Activated T-cell treated with anti-CD3 and anti-CD28 coated beads, Interleukin-2, amount 50 U/mL, for 24 hours (primary cell): ENCODE data around the gene CDK4.
A peak's percentile ranks its signal among the peaks of the same experiment; 100 is the strongest.

ENCODE experiments used
- DNase-seq: peaks from one replicate; pipeline ENCODE4 v3.0.0-alpha.2; 2020
- H3K27ac Mint-ChIP-seq: 2 replicates; pipeline ENCODE4 v1.8.0; 2020; ENCODE audit warnings: mild to moderate bottlenecking, mixed read lengths
- H3K27me3 Mint-ChIP-seq: 2 replicates; pipeline ENCODE4 v1.8.0; 2020; ENCODE audit warnings: mixed read lengths
- H3K36me3 Mint-ChIP-seq: 2 replicates; pipeline ENCODE4 v1.8.0; 2020; ENCODE audit warnings: low read depth, mixed read lengths
- H3K4me1 Mint-ChIP-seq: 2 replicates; pipeline ENCODE4 v1.8.0; 2020; ENCODE audit warnings: low read depth, mixed read lengths
- H3K4me3 Mint-ChIP-seq: 2 replicates; pipeline ENCODE4 v1.8.0; 2020; ENCODE audit warnings: mild to moderate bottlenecking, moderate library complexity, mixed read lengths
- H3K9me3 Mint-ChIP-seq: 2 replicates; pipeline ENCODE4 v1.8.0; 2020; ENCODE audit warnings: mixed read lengths

CDK4 gene

DNA sequence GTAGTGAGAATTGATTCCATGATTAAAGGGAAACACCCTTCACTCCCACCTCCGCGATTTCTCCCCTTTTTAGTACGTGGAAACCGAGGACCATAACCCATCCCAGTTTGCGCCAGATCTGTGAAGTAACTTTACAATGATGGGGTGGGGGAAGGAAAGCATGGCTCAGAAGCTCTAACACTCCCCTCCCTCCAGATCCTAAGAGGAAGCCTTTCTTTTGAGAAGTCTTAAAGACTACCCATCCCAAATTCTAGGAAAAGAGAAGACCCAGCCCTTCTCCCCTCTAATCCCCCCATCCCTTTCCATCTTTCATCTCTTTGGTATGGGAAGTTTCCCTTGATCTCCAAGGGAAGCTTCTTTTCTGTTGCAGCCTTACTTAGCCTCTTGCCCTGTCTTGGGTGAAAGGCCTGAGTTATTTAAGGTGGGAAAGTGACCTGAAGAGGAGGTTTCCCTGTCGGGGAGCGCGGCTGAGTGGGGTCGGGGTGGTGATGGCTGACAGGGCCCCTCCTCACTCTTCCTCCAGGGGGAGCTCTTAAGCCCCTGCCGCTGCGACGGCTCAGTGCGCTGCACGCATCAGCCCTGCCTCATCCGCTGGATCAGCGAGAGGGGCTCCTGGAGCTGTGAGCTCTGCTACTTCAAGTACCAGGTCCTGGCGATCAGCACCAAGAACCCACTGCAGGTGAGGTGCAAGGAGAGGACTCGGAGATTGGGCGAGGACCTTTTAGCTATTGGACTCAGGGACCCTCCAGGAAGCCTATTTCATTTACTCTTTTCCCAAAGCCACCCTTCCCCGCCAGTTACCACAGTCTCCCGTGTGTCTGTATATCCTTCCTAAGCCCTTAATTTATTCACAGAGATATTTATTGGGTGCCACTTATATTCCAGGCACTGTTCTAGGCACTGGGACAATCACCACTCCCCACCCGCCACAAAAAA, 4.6 kb upstream of the CDK4 start:
- H3K4me1 Mint-ChIP-seq = peaks cover 54% of the 10 kb centered on the region
- peak overlapping the region; percentile 86 for H3K27ac Mint-ChIP-seq
- H3K36me3 Mint-ChIP-seq = peaks cover 51% of the 10 kb centered on the region
- H3K4me3 Mint-ChIP-seq = peak overlapping the region; percentile 84
- no peaks in the 10 kb centered on the region for H3K9me3 Mint-ChIP-seq
- peak; percentile 81 for DNase-seq
- no peaks in the 10 kb centered on the region for H3K27me3 Mint-ChIP-seq

DNA sequence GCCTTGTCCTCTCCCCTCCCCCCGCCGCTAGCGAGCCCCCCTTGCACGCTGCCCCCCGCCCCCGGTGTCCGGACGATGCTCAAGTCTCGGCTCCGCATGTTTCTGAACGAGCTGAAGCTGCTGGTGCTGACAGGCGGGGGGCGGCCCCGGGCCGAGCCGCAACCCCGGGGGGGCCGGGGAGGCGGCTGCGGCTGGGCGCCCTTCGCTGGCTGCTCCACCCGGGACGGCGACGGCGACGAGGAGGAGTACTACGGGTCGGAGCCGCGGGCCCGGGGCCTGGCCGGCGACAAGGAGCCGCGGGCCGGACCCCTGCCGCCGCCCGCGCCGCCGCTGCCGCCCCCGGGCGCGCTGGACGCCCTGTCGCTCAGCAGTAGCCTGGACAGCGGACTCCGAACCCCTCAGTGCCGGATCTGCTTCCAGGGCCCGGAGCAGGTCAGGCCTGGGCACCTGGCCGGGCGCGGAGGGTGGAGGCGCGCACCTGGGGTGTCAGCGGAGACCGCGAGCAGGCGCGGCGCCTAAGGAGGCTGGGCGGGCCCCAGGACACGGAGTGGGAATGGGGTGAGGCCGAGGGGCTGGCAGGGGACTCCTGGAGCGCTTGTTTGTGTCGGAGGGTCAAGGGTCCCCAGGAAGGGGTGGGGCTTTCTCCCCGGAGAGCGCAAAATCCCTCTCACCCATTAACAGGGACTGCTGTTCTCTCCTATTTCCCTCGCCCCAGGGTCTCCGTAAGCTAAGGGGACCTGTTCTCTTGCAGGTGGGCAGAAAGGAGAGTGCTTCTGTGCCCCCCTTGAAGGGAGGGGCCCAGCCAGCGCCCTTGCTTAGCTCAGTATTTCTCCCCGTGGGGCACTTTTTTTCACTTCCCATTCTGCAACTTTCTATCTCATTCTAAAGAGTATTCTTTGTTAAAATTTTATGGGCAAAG, 3.6 kb upstream of the CDK4 start:
- Mint-ChIP-seq H3K4me3 (peak overlapping the region; percentile 84), H3K36me3 (peaks cover 51% of the 10 kb centered on the region), H3K9me3 (no peaks in the 10 kb centered on the region), H3K27me3 (no peaks in the 10 kb centered on the region), H3K4me1 (peaks cover 61% of the 10 kb centered on the region), H3K27ac (peak overlapping the region; percentile 19)
- peak; percentile 58 for DNase-seq

DNA sequence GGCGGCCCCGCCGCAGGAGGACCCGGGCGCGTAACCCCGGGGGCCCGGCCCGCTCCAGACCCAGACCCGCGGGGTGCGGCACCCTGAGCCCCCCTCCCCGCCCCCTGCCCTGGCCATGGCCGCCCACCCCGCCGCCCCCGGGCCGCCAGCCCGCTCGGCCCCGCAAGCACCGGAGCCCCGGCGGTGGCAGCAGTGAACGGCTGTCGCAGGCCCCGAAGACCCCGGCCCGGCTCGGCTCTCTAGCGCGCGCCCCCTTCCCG, 3.0 kb upstream of the CDK4 start:
- Mint-ChIP-seq H3K4me3 (peak overlapping the region; percentile 81), H3K36me3 (peaks cover 51% of the 10 kb centered on the region), H3K27ac (no peak overlapping the region), H3K9me3 (no peaks in the 10 kb centered on the region), H3K4me1 (peaks cover 61% of the 10 kb centered on the region), H3K27me3 (no peaks in the 10 kb centered on the region)
- no peak for DNase-seq

DNA sequence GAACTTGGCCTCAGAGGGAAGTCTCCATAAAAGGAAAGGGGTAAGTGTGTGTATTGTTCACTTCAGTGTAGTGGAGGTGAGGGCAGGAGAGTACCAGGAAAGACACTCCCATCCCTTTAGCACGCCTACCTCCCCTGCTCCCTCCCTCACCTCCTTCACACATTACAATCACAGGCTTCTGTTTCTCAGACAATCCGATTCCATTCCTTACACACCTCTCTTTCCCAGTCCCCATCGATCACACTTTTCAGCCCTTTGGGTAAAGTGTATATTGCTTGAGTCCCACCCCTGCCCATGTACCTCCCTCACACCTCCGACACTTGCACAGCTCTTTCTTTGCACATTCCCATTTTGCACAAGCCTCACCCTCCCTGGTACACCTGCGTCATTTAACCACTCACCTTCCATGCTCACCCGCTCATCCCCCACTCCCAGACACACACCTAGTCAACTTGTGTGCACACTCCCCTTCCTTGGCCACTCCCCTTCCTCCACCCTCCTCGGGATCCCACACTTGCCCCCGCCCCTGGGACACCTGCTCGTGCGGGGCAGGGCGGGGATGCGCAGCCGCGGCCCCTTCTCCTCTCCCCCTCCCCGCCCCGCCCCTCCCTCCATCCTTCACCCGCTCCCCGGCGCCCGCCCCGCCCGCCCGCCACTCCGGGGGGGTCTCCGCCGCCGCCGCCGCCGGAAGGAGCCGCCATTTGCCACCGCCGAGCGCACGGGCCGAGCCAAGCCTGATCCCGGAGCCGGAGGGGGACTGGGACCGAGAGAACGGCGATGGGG, 2.5 kb upstream of the CDK4 start, which contains the start of gene MARCHF9:
Gene MARCHF9, plus strand, starts transcription at position 693 of the 783 bp plus-strand sequence. CDS start 426 bp downstream, outside the sequence.
- Mint-ChIP-seq H3K4me3 (peak within 1 kb of the TSS; percentile 84), H3K4me1 (peaks cover 59% of the 10 kb centered on the region), H3K27ac (peak within 1 kb of the TSS; percentile 91), H3K27me3 (no peaks in the 10 kb centered on the region), H3K36me3 (peaks cover 50% of the 10 kb centered on the region), H3K9me3 (no peaks in the 10 kb centered on the region)
- peak; percentile 87 for DNase-seq

DNA sequence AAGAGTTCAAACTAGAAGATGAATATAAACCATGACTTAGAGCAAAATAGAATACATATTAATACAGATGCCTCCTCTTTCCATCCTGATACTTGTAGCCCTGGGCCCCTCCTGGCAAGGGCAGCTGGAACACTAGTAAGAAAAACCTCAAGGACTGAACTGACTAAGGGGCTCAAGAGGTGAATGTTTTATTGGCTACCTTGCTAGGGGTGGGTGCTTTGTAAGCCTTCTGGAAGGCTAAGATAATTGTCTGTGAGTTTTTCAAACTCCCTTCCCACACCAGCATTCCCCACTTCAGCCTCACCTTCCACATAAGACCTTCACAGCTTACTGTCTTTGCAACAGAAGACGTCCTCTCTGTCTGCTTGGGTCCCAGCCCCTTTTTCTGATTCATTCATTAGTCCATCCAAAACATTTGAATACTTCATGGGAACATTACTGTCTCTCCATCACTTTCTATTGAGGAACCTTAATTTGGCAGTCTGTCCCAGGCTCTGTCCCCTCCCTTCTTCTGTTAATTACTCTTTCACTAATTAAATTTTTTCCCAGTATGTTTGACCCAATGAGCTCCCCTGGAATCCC, 1.7 kb upstream of the CDK4 start:
- DNase-seq = no peak
- peak overlapping the region; percentile 81 for H3K4me3 Mint-ChIP-seq
- peak overlapping the region; percentile 91 for H3K27ac Mint-ChIP-seq
- peaks cover 58% of the 10 kb centered on the region for H3K4me1 Mint-ChIP-seq
- no peaks in the 10 kb centered on the region for H3K9me3 Mint-ChIP-seq
- peaks cover 50% of the 10 kb centered on the region for H3K36me3 Mint-ChIP-seq
- no peaks in the 10 kb centered on the region for H3K27me3 Mint-ChIP-seq

DNA sequence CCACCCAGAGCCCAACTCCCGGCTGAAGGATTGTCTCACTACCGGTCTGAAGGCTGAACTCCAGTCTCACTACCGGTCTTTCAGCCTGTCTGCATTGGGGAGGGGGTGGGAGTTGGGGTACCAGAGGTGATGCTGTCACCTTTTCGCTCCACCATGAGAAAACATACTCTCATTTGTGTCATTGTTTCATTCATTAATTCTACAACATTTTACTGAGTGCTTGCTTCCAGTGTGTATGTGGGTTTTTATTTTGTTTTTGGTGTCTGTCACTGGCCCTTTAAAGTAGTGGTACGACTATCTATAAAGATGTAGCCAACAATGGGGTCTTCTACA, 524 bp upstream of the CDK4 start:
- peaks cover 50% of the 10 kb centered on the region for H3K36me3 Mint-ChIP-seq
- H3K4me3 Mint-ChIP-seq = peak overlapping the region; percentile 95
- H3K27ac Mint-ChIP-seq = peak overlapping the region; percentile 97
- peaks cover 59% of the 10 kb centered on the region for H3K4me1 Mint-ChIP-seq
- DNase-seq = no peak
- no peaks in the 10 kb centered on the region for H3K27me3 Mint-ChIP-seq
- H3K9me3 Mint-ChIP-seq = no peaks in the 10 kb centered on the region

DNA sequence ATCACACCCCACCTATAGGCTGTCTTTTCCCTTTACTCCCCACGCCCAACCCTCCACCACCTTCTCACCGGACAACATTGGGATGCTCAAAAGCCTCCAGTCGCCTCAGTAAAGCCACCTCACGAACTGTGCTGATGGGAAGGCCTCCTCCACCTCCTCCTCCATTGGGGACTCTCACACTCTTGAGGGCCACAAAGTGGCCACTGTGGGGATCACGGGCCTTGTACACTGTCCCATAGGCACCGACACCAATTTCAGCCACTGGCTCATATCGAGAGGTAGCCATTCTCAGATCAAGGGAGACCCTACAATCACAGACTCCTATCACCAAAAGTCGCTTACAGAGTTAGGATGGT, 700 bp downstream of the CDK4 start:
- Mint-ChIP-seq H3K9me3 (no peaks in the 10 kb centered on the region), H3K27ac (peak overlapping the region; percentile 97), H3K36me3 (peaks cover 55% of the 10 kb centered on the region), H3K4me3 (peak overlapping the region; percentile 95), H3K4me1 (peaks cover 56% of the 10 kb centered on the region), H3K27me3 (no peaks in the 10 kb centered on the region)
- peak; percentile 45 for DNase-seq

DNA sequence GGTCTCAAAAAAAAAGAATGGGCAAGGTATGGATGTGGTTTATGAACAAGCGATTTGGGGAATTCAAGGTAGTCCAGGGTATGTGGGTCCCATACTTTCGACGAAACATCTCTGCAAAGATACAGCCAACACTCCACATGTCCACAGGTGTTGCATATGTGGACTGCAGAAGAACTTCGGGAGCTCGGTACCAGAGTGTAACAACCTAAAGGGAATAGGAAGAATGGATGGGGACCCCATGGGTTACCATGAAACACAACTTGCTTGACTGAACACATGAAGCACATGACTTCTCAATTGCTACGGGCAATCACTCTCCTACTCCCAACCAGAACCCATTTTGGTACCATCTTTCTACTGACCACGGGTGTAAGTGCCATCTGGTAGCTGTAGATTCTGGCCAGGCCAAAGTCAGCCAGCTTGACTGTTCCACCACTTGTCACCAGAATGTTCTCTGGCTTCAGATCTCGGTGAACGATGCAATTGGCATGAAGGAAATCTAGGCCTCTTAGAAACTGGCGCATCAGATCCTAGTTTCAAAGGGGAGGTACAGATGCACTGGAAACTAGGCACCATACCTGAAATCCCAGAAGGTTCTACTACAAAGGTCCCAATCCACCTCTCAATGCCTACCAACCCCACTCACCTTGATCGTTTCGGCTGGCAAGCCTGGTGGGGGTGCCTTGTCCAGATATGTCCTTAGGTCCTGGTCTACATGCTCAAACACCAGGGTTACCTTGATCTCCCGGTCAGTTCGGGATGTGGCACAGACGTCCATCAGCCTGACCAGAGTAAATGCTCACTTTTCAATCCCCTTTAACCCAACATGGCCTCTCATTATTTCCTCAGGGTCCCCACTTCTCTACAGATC, 1.3 kb downstream of the CDK4 start:
- H3K27ac Mint-ChIP-seq = peak overlapping the region; percentile 97
- peak overlapping the region; percentile 95 for H3K4me3 Mint-ChIP-seq
- DNase-seq = no peak
- no peaks in the 10 kb centered on the region for H3K9me3 Mint-ChIP-seq
- H3K4me1 Mint-ChIP-seq = peaks cover 57% of the 10 kb centered on the region
- peaks cover 61% of the 10 kb centered on the region for H3K36me3 Mint-ChIP-seq
- no peaks in the 10 kb centered on the region for H3K27me3 Mint-ChIP-seq

DNA sequence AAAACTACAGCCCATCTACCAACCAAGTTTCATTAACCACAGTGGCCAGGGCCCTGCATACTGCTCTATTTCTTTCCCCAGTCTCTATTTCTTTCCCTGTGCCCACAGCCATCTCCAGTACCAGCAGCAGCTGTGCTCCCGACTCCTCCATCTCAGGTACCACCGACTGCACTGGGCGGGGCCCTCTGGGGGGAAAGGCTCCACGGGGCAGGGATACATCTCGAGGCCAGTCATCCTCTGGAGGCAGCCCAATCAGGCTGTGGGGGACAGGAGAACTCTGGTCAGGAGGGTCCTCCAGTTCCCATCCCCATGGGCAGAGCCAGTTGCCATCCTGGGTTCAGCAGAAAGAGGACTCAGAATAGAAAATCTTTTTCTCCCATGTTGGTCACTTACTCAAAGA, 3.0 kb downstream of the CDK4 start:
- peaks cover 72% of the 10 kb centered on the region for H3K36me3 Mint-ChIP-seq
- DNase-seq = no peak
- H3K27me3 Mint-ChIP-seq = no peaks in the 10 kb centered on the region
- H3K4me3 Mint-ChIP-seq = peak overlapping the region; percentile 14
- no peaks in the 10 kb centered on the region for H3K9me3 Mint-ChIP-seq
- peaks cover 66% of the 10 kb centered on the region for H3K4me1 Mint-ChIP-seq
- peak overlapping the region; percentile 85 for H3K27ac Mint-ChIP-seq

DNA sequence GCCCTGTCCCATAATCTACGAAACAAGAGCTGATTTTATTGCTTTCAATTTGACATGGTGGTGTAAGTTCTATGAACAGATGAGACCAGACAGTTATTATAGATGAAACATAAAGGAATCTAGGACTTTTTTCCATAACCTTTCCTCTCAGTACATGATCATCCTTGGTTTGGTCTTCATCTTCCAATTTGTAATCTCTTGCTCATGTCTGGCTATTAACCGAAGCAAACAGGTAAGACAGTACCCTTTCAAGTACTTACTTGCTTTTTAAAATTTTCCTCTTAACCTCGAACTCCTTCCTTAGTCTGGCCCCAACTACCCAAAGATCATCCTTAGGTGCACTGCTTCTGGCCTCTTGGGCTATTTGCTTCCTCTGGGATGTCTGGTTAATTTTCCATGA, 6.1 kb downstream of the CDK4 start:
- Mint-ChIP-seq H3K9me3 (no peaks in the 10 kb centered on the region), H3K4me1 (peaks cover 66% of the 10 kb centered on the region), H3K4me3 (peak overlapping the region; percentile 93), H3K36me3 (peaks cover 69% of the 10 kb centered on the region), H3K27ac (peak overlapping the region; percentile 96), H3K27me3 (no peaks in the 10 kb centered on the region)
- no peak for DNase-seq

DNA sequence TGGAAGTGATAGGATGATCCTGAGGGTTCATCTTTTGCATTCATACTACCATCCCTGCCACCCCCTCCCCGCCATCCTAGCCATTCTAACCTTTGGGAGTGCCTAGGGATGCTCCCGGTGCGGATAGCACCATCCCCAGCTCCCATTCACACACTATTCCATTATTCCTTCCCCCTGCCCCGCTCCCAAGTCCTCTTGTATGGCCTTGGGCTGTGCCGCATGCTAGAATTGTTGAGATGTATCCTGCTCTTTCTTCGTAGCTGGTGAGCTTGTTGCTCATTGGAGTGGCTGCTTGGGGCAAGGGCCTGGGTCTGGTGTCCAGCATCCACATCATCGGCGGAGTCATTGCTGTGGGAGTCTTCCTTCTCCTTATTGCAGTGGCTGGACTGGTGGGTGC, 6.6 kb downstream of the CDK4 start:
- peak overlapping the region; percentile 93 for H3K4me3 Mint-ChIP-seq
- H3K9me3 Mint-ChIP-seq = no peaks in the 10 kb centered on the region
- H3K4me1 Mint-ChIP-seq = peaks cover 66% of the 10 kb centered on the region
- peaks cover 67% of the 10 kb centered on the region for H3K36me3 Mint-ChIP-seq
- H3K27ac Mint-ChIP-seq = peak overlapping the region; percentile 96
- peak; percentile 47 for DNase-seq
- H3K27me3 Mint-ChIP-seq = no peaks in the 10 kb centered on the region

DNA sequence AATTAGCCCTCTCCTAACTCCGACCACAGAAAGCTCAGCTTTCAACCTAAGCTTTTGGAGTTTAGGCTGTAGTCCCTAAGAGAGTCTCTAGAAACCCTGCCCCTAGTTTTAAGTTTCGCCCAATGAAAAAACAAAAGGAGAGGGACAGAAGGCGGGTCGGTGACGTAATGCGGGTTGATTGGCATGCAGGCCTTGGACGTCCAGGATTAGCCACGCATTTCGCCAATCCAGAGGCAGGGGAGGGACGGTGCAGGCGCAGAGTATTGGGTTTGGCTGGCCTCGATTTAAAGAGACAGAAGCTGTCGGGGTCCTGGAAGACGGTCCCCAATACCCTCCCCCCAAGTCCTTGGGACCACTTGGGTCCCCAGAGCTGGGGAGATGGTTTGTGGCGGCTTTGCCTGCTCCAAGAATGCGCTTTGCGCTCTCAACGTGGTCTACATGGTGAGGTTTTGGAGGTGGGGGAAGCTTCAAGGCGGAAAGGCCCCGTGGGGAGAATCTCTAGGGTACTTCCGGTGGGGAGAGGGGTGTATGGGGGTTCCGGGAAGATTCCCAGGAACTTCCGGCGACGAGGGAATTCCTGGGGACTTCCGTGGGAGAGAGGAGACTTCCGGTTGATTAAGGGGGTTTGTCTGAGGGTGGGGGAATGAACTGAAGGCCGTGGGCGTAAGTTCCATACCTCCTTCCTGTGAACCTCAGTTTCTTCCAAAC, 7.2 kb downstream of the CDK4 start, which contains the start of gene TSPAN31:
Gene TSPAN31, plus strand, starts transcription at position 263 of the 708 bp plus-strand sequence. Its CDS starts 116 bp downstream, at position 379.
- Mint-ChIP-seq H3K27ac (peak within 1 kb of the TSS; percentile 96), H3K4me1 (peaks cover 65% of the 10 kb centered on the region), H3K4me3 (peak within 1 kb of the TSS; percentile 93), H3K27me3 (no peaks in the 10 kb centered on the region), H3K36me3 (peaks cover 64% of the 10 kb centered on the region), H3K9me3 (no peaks in the 10 kb centered on the region)
- DNase-seq = peak; percentile 94
